ENCODE measurements around the gene PLXDC2.

DNA sequence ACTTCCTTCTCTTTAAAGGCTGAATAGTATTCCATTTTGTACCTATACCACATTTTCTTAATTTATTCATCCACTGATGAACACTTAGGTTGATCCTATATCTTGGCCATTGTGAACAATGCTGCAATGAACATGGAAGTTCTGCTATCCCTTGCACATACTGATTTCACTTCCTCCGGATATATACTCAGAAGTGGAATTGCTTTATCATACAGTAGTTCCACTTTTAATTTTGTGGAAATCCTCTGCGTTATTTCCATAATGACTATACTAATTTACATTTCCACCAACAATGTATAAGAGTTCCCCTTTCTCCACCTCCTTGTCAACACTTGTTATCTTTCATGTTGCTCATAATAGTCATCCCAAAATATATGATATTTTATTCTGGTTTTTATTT is 312.6 kb downstream of the PLXDC2 start:
- TF ChIP-seq, protein P1, sequence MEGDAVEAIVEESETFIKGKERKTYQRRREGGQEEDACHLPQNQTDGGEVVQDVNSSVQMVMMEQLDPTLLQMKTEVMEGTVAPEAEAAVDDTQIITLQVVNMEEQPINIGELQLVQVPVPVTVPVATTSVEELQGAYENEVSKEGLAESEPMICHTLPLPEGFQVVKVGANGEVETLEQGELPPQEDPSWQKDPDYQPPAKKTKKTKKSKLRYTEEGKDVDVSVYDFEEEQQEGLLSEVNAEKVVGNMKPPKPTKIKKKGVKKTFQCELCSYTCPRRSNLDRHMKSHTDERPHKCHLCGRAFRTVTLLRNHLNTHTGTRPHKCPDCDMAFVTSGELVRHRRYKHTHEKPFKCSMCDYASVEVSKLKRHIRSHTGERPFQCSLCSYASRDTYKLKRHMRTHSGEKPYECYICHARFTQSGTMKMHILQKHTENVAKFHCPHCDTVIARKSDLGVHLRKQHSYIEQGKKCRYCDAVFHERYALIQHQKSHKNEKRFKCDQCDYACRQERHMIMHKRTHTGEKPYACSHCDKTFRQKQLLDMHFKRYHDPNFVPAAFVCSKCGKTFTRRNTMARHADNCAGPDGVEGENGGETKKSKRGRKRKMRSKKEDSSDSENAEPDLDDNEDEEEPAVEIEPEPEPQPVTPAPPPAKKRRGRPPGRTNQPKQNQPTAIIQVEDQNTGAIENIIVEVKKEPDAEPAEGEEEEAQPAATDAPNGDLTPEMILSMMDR (IDR thresholded peaks at IDR 0.05): no peak
- TF ChIP-seq POLR2A (IDR thresholded peaks at IDR 0.05): no peak

All from heart left ventricle (tissue), 13 donors.